ENCODE results near the gene MAFG. TPM values are rescaled to one million over a fixed set of nuclear protein-coding genes. Genes with fewer than 3 reads are reported as not detected.
A peak's percentile ranks its signal among the peaks of the same experiment; 100 is the strongest.

The MAFG gene
- total and polyA plus RNA-seq, 2 of the 13 experiments (the other 11 are each of a cell fraction or from before 2014, with no cell fraction given), result 14.5 to 20.0 TPM

DNA sequence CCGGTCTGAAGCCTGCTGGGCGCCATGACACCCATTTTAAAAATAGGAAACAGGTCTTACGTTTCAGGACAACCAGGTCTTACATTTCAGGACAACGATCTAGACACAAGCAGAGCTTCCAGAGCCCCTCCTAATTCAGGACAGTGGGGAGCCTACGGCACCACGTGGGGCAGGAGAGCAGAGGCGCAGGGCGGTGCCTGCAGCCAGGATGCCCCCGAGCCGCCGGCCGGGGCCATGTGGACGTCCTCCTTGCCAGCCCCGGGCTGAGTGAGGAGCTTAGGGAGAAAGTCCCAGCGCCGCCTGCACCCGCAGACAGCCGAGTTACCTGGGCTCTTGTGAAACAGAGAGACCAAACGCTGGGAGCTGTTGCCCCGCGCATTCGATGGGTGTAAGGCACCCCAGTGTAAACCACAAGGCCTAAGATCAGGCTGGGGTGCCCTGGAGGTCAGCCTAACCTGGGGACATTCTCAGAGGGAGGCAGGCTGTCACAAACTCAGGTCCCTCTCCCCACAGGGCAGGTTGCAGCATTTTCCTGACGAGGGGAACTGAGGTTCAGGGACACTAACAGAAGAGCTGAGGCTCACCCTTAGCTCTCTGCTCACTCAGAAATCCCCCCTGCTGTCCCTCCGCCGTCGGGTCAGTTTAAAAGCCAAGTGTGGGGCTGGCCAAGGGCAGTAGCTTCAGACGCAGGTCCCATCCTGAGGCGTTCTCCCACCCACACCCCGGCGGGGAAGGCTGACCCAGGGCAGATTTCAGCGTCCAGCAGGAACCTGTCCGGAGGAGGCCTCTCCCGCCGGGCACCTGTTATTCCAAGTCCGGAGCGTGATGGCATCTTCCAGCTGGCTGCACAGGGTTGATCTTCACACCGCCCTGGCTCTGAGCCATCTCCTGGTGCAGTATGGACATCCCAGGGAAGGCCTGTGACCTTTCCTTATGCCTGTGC is 35.2 kb upstream of the MAFG start (continued):
- TF ChIP-seq MTF2 (CRISPR knock-in tag; IDR thresholded peaks at IDR 0.05; ENCODE audit: borderline replicate concordance) (no peak), POLR2AphosphoS2 (IDR thresholded peaks at IDR 0.05; ENCODE audit: low read depth, low read length) (no peak), ZSCAN21 (CRISPR knock-in tag; IDR thresholded peaks at IDR 0.05; ENCODE audit: borderline replicate concordance) (0 out of 2 replicates have a peak, but pooled peaks have one; percentile 32), ISL2 (CRISPR knock-in tag; IDR thresholded peaks at IDR 0.05) (no peak; the same call in 1 of the 2 replicates), ZNF672 (CRISPR knock-in tag; IDR thresholded peaks at IDR 0.05) (no peak), DNMT1 (CRISPR knock-in tag; IDR thresholded peaks at IDR 0.05) (no peak), TEAD2 (CRISPR knock-in tag; IDR thresholded peaks at IDR 0.05) (no peak), DZIP1 (CRISPR knock-in tag; IDR thresholded peaks at IDR 0.05) (peak; percentile 71; the same call in 1 of the 2 replicates), NFKBIZ (CRISPR knock-in tag; IDR thresholded peaks at IDR 0.05) (no peak), ZNF562 (CRISPR knock-in tag; IDR thresholded peaks at IDR 0.05; ENCODE audit: borderline replicate concordance) (no peak), SAP130 (CRISPR knock-in tag; IDR thresholded peaks at IDR 0.05; ENCODE audit: low read depth) (peak; percentile 44; the same call in 1 of the 2 replicates), ZNF839 (CRISPR knock-in tag; IDR thresholded peaks at IDR 0.05; ENCODE audit: borderline replicate concordance) (0 out of 2 replicates have a peak, but pooled peaks have one; percentile 32), IKZF4 (CRISPR knock-in tag; IDR thresholded peaks at IDR 0.05; ENCODE audit: borderline replicate concordance, low read depth, not compliant biosample characterization) (no peak), ZIK1 (CRISPR knock-in tag; IDR thresholded peaks at IDR 0.05; ENCODE audit: borderline replicate concordance, low read depth) (no peak; the same call in 1 of the 2 replicates), ZNF784 (CRISPR knock-in tag; IDR thresholded peaks at IDR 0.05; ENCODE audit: borderline replicate concordance) (no peak), STAG1 (CRISPR knock-in tag; IDR thresholded peaks at IDR 0.05) (no peak), JUN (CRISPR knock-in tag; IDR thresholded peaks at IDR 0.05) (no peak), NR2F1 (CRISPR knock-in tag; IDR thresholded peaks at IDR 0.05) (0 out of 4 replicates have a peak, but pooled peaks of 1 of the 2 experiments have one; percentile 13), ZNF780A (CRISPR knock-in tag; IDR thresholded peaks at IDR 0.05) (no peak), ZNF614 (CRISPR knock-in tag; IDR thresholded peaks at IDR 0.05; ENCODE audit: borderline replicate concordance) (no peak), SIX4 (CRISPR knock-in tag; IDR thresholded peaks at IDR 0.05) (no peak), TOPORS (CRISPR knock-in tag; IDR thresholded peaks at IDR 0.05) (no peak)
- TF ChIP-seq, protein P1, sequence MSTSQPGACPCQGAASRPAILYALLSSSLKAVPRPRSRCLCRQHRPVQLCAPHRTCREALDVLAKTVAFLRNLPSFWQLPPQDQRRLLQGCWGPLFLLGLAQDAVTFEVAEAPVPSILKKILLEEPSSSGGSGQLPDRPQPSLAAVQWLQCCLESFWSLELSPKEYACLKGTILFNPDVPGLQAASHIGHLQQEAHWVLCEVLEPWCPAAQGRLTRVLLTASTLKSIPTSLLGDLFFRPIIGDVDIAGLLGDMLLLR (CRISPR knock-in tag; IDR thresholded peaks at IDR 0.05), result no peak

Measured in HepG2 (cell line).